LHCN-M2 (cell line): ENCODE results near the gene IL10RA. TPM values are rescaled to one million over a fixed set of nuclear protein-coding genes. Genes with fewer than 3 reads are reported as not detected.

ENCODE experiments used
- DNase-seq: peaks from one replicate; pipeline ENCODE4 v3.0.0-alpha.2; 2012; ENCODE audit warnings: low read depth
- total RNA-seq: library from RNA; depleted of rRNA; stranded (reverse); fragments of >200 nt; gene quantifications from 2 replicates; pipeline ENCODE4 v1.2.3, GENCODE V29; 2014

The IL10RA gene
- total RNA-seq, 1 experiment from 2014 or later, result not detected

DNA sequence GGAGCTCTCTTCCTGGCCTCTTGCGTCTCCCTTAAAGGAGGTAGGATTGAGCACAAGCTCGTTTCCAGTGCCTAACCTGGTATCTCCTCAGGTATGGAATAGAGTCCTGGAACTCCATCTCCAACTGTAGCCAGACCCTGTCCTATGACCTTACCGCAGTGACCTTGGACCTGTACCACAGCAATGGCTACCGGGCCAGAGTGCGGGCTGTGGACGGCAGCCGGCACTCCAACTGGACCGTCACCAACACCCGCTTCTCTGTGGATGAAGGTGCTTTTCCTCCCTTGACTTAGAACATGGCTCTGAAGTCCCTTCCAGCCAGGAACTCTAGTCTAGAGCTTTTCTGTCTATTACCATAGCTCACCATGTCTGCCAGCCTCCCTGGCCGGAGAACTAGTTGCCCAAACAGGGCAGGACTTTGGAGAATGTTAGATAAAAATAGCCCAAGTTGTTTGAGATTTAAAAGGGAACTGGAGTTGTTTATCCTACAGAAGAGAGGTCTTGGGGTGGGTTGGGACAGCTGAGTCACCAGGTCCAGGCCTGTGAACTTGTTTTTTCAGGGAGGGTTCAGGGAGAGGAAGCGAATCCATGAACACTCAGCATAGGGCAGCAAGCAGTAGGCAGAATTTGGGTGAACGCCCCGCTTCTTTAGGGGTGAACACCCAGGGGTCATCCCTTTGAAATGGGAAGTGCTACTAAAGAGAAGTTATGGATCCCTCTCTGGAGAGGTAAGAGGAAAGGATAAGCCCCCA is 3.3 kb downstream of the IL10RA start:
- no peak for DNase-seq

DNA sequence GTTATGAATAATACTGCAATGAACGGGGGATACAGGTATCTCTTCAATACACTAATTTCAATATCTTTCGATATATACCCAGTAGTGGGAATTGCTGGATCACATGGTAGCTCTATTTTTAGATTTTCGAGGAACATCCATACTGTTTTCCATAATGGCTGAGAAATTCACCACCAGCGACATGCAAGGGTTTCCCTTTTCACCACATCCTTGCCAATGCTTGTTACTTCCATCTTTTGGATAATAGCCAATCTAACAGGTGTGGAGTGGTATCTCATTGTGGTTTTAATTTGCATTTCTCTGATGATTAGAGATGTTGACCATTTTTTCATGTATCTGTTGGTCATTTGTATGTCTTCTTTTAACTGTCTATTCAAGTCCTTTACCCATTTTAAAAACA is 5.9 kb downstream of the IL10RA start:
- DNase-seq, result no peak

DNA sequence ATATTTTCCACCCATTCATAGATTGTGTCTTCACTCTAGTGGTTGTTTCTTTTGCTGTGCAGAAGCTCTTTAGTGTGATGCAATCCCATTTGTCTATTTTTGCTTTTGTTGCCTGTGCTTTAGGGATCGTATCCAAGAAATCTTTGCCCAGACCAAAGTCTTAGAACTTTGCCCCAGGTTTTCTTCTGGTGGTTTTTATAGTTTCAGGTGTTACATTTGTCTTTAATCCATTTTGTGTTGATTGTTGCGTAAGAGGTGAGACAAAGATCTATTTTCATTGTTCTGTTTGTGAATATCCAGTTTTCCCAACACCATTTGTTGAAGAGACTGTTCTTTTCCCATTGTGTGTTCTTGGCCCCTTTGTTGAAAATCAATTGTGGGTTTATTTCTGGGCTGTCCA is 6.4 kb downstream of the IL10RA start:
- DNase-seq, result no peak

DNA sequence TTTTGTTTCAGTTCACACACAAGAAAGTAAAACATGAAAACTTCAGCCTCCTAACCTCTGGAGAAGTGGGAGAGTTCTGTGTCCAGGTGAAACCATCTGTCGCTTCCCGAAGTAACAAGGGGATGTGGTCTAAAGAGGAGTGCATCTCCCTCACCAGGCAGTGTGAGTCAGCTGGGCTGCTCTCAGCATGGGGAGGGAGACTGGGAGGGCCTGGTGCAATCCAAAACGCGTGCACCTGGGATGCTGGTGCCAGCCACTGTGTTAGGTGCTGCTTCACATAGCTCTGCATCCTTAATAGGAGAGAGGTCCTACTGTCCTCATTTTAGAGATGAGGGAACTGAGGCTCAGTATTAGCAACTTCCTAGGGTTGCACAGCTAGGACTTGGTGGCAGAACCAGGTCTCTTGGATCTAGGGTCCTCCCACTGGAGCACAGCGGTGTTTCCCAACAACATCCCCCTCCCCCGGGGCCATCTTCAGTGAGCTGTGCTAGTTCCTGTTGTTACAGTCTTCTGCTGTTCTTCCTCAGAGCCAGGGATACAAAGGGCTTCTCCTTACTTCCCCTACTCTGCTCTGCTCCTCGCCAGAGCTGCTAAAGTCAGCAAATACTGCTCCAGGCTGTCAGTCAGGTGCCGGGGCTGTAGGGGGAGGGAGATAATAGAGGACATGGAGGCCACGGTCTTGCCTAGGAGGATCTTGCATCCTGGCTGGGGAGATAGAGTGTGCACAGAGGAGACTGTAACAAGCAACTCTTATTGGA is 8.0 kb downstream of the IL10RA start:
- no peak for DNase-seq

DNA sequence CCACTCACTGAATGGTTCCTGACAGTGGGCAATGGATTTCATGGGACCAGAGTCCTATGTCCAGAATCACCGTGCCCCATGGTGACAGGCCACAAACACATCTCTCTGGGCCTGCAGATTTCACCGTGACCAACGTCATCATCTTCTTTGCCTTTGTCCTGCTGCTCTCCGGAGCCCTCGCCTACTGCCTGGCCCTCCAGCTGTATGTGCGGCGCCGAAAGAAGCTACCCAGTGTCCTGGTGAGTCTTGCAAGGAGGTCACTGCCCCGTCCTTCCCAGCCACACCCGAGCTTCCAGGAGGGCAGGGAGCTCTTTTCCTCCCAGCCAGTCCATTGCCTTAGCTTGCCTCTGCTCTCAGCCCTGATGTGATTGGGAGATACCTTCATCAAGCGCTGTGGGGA is 9.3 kb downstream of the IL10RA start:
- no peak for DNase-seq

DNA sequence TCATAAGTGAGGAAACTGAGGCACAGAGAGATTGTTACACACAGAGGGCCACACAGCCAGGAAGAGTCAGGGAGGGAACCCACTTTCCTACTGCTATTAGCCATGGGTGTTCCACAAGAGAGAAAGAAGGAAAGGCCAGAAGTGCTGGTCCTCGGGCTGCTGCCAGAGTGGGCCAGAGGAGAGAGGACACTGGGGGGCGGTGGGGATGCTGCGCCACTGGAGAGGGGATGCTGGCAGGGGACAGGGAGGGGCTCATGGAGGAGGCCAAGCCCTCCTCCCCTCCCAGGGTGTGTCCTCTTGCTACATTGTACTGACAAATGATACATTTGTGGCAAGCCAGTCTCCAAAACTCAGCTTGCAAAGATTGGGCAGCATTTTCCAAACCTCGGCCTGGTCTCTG is 9.9 kb downstream of the IL10RA start:
- DNase-seq, result no peak

DNA sequence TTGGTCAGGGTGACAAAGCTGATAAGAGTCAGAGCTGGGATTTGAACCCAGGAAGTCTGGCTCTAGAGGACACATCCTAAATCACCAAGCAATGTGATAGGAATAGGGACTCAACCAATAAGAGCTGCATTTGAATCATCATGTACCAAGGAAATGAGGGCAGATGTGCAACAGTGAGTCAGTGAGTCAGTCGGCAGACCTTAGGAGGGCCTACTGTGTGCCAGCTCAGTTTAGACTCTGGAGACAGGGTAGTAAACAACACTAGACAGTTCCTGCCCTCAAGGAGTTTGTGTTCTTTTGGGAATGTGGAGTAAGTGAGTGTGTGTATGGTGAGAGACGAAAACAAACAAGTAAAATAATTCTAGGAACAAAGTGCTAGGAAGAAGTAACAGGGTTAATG is 11.2 kb downstream of the IL10RA start:
- no peak for DNase-seq

DNA sequence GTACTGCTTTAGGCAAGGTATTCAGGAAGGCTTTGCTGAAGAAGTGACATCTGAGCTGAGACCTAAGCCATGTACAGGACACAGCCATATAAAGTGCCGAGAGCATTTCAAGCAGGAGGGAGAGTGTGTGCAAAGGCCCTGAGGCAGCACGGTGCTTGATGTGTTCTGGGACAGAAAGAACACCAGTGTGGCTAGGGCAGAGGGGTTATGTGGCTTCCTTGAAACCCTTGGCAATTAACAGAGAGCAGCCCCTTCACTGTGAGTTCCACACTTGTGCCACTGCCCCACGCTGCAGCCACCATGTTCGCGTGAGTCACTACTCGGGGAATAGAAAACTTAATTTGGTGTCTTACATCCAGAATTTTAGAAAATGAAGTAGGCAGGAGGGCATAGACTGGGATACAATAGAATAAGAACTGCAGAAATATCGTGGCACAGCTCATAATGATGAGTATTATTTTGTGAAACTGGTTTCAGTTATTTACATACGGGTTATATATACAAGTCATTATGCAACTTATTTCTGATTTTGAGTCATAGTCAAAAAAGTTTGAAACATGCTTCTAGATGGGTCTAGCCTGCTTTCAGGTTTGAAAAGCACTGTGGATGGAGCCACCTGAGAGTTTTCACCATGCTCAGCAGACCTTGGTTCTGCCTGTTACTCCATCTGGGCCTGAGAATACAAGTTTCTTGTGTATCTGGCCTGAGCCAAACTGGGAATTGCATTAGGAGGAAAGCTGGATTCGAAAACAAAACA is 11.8 kb downstream of the IL10RA start:
- no peak for DNase-seq

DNA sequence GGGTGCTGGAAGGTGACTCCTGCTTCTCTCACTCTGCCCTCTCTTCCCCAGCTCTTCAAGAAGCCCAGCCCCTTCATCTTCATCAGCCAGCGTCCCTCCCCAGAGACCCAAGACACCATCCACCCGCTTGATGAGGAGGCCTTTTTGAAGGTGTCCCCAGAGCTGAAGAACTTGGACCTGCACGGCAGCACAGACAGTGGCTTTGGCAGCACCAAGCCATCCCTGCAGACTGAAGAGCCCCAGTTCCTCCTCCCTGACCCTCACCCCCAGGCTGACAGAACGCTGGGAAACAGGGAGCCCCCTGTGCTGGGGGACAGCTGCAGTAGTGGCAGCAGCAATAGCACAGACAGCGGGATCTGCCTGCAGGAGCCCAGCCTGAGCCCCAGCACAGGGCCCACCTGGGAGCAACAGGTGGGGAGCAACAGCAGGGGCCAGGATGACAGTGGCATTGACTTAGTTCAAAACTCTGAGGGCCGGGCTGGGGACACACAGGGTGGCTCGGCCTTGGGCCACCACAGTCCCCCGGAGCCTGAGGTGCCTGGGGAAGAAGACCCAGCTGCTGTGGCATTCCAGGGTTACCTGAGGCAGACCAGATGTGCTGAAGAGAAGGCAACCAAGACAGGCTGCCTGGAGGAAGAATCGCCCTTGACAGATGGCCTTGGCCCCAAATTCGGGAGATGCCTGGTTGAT is 12.6 kb downstream of the IL10RA start:
- no peak for DNase-seq

DNA sequence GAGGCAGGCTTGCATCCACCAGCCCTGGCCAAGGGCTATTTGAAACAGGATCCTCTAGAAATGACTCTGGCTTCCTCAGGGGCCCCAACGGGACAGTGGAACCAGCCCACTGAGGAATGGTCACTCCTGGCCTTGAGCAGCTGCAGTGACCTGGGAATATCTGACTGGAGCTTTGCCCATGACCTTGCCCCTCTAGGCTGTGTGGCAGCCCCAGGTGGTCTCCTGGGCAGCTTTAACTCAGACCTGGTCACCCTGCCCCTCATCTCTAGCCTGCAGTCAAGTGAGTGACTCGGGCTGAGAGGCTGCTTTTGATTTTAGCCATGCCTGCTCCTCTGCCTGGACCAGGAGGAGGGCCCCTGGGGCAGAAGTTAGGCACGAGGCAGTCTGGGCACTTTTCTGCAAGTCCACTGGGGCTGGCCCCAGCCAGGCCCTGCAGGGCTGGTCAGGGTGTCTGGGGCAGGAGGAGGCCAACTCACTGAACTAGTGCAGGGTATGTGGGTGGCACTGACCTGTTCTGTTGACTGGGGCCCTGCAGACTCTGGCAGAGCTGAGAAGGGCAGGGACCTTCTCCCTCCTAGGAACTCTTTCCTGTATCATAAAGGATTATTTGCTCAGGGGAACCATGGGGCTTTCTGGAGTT is 13.3 kb downstream of the IL10RA start:
- DNase-seq, result no peak

DNA sequence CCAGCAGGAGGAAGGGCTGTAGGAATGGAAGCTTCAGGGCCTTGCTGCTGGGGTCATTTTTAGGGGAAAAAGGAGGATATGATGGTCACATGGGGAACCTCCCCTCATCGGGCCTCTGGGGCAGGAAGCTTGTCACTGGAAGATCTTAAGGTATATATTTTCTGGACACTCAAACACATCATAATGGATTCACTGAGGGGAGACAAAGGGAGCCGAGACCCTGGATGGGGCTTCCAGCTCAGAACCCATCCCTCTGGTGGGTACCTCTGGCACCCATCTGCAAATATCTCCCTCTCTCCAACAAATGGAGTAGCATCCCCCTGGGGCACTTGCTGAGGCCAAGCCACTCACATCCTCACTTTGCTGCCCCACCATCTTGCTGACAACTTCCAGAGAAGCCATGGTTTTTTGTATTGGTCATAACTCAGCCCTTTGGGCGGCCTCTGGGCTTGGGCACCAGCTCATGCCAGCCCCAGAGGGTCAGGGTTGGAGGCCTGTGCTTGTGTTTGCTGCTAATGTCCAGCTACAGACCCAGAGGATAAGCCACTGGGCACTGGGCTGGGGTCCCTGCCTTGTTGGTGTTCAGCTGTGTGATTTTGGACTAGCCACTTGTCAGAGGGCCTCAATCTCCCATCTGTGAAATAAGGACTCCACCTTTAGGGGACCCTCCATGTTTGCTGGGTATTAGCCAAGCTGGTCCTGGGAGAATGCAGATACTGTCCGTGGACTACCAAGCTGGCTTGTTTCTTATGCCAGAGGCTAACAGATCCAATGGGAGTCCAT is 14.1 kb downstream of the IL10RA start:
- no peak for DNase-seq

DNA sequence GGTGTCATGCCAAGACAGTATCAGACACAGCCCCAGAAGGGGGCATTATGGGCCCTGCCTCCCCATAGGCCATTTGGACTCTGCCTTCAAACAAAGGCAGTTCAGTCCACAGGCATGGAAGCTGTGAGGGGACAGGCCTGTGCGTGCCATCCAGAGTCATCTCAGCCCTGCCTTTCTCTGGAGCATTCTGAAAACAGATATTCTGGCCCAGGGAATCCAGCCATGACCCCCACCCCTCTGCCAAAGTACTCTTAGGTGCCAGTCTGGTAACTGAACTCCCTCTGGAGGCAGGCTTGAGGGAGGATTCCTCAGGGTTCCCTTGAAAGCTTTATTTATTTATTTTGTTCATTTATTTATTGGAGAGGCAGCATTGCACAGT is 14.6 kb downstream of the IL10RA start:
- no peak for DNase-seq

DNA sequence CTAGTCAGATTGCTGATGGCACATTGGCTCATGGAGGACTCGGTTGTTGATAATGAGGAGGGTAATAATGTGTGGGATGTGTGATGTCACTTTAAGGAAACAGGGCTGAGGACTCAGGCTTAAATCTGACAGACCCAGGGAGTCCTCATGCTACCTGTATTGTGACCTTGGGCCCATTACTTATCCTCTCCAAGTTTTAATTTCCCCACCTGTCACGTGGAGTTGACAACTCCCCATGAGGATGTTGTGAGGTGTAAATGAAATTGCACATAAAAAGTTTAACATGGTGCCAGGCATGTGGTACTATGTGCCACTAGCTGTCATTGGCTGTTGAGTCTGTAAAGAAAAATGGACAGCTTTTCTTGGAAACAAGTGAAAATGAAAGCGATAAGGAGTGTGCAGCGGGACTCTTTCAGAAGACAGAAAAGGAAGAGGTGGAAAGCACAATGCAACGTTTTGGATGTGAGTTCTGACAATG is 15.3 kb downstream of the IL10RA start:
- DNase-seq, result no peak

DNA sequence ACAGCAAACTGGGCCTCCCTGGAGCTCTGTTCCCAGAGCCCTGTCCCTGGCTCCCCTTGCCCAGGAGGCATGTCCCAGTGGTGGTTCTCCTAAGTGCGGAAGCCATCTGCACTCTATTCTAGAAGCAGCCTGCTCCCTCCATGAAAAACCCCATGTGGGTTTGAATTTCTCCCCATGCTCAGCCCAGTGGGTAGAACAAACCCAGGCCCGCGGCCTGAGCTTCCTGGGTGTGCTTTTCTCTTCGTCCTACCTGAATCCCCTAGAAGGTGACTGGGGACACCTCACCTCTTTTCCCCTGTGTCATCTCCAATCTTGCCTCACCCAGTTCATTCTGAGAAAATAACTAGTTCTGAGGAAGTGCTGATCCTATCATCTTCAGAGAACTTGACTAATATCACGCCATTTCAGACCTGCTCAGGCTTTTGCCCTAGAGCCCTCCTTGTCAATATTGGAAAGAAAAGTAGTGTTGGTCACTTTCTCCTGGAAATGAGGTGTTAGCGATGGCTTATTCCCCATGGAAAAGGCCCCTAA is 15.9 kb downstream of the IL10RA start:
- DNase-seq, result no peak

DNA sequence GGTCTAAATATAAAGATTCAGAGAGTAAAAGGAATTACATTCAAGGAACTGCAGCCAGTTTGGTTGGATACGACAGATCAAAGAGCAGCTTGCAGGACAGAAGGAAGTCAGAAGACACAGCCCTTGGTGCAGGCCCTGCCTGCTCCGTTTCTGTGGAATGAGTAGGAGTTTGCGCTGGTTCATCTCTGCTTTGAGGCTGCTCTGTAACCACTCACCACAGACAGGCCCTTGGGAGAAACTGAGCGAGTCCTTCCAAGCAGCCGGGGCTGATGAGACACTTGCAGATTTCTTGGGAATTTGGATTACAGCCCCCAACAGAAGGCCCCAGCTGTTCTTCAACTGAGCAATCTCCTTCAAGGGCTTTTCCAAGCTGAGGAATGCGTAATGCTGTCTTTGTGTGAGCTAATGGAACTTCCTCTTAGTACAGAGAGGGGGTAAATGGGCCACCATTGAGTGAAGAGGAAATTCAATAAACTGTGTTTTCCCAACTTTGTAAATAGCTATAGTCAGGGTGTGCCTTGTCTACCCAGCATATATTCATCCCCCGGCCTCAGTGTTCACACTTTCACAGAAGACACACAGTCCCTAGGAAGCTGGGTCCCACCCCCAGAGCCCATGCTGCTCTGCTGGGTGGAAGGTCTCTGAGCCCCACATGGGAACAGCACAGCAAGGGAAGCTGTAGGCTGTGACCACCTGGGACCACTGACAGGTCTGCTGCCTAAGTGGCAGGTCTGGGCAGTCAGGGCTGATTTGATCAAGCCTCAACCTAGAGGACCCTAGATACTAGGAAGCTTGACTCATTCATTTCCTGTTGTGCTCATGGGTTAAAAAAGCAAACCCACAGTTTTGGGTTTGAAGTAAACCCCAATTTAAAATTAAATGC is 16.6 kb downstream of the IL10RA start:
- no peak for DNase-seq

DNA sequence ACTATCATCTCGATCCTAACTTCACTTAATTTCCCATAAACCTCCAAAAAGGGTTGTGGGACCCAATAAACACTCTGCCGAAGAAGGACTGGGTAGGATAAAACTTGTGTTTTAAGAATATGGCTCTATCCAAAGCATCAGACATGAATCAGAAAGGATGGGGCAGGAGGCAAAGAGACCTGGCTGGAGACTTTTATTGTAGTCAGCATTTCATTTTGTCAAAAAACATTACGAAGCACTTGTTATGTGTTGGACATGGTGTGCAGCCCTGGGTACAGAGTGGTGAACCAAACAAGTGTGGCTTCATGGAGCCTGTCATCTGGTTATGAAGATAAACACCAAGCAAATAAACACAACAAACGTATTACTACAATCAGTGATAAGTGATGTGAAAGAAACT is 17.3 kb downstream of the IL10RA start:
- DNase-seq, result no peak

DNA sequence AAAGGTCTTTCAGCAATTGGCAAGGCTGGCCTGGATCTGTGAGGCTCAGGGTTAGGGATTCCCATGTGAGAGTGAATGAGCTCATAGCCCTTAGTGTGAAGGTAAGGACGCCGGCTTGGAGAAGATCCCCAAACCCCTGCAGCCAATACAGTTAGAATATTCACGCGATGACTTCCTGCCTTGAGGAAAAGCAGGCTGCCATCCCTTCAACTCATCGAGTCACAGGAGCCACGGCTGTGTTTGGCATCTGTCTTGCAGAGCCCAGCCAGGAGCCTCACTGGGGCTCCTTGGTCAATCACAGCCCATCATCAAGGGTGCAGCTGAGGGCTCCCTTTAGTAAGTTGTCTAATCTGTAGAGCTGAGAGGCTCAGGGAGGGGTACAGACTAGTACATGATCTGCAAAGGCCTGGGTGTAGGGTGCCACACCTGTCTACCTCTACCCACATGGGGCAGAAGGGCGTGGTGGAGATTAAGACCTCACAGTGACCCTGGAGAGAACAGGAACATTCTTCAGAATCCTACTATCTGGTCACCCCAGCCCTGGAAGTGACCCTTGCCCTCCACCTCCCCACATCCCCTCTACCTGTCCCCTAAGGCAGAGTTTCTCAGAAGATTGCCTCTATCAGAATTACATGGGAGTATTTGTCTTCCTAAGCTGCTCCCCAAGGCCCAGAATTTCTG is 18.5 kb downstream of the IL10RA start:
- no peak for DNase-seq
